Transverse colon (tissue), 4 donors: Measurements from ENCODE around the gene SLC4A4. TPM values are rescaled to one million over a fixed set of nuclear protein-coding genes. Genes with fewer than 3 reads are reported as not detected.

Experiments
- DNase-seq: peaks from one replicate; pipeline ENCODE4 v3.0.0-alpha.2; 2019
- H3K27ac ChIP-seq, 4 donors: fragments of 200-600 bp; sonication (generic); 2 replicates each; pipeline ENCODE4 v1.5.1; 2016 to 2018; ENCODE audit warnings: inconsistent platforms in 4 of 4
- H3K27me3 ChIP-seq: fragments of 200-600 bp; sonication (generic); 2 replicates; pipeline ENCODE4 v1.5.1; 2017; ENCODE audit warnings: inconsistent platforms
- H3K36me3 ChIP-seq, 4 donors: fragments of 200-600 bp; sonication (generic); 2 replicates each; pipeline ENCODE4 v1.5.1; 2017 to 2019; ENCODE audit warnings: inconsistent platforms in 4 of 4
- H3K4me1 ChIP-seq, 4 donors: fragments of 200-600 bp; sonication (generic); 2 replicates each; pipeline ENCODE4 v1.5.1; 2017 to 2020; ENCODE audit warnings: inconsistent platforms in 4 of 4
- H3K4me3 ChIP-seq, 4 donors: fragments of 200-600 bp; sonication (generic); 1 replicate in 1 of 4; 2 replicates in 3 of 4; pipeline versions ENCODE4 v1.5.1 to v1.6.1; 2017 to 2019; ENCODE audit warnings: inconsistent platforms in 4 of 4
- H3K9me3 ChIP-seq, 2 donors: fragments of 200-600 bp; sonication (generic); 2 replicates each; pipeline ENCODE4 v1.5.1; 2017 to 2019; ENCODE audit warnings: inconsistent platforms in 2 of 2
- EP300 ChIP-seq: sonication (generic); formaldehyde crosslinking; IDR thresholded peaks from one replicate; pipeline ENCODE4 v1.6.1; 2017; ENCODE audit warnings: antibody characterized with exemption, low read depth
- POLR2A ChIP-seq: fragments of 450-650 bp; IDR thresholded peaks from one replicate; pipeline ENCODE4 v1.6.1; 2016; ENCODE audit warnings: antibody characterized with exemption, mild to moderate bottlenecking, moderate library complexity
- POLR2AphosphoS5 ChIP-seq, 3 donors: sonication (generic); formaldehyde crosslinking; IDR thresholded peaks; one replicate each; pipeline ENCODE4 v1.6.1; 2016; ENCODE audit warnings: antibody characterized with exemption in 3 of 3
- WGBS, 2 donors: methylation state at CpG; one replicate each; pipeline ENCODE4 v1.1.5; 2018; ENCODE audit warnings: low coverage in 1 of 2; 5-methylcytosine and 5-hydroxymethylcytosine counted together
- in situ Hi-C, 4 donors: fragments of 200-750 bp; cut with MboI; loops; one replicate each; pipeline versions ENCODE4 v1.15.0 to v1.15.1; 2017; ENCODE audit warnings: low sequenced_read_pairs in 3 of 4, low pct_ligation_motif_present in 1 of 4, low pct_unique_long_range_greater_than_20kb in 1 of 4
- intact Hi-C: fragments of 100-400 bp; cut with DNase I; formaldehyde crosslinking; loops from one replicate; pipeline ENCODE4 v1.15.1; 2023; ENCODE audit warnings: low total_unique reads
- total RNA-seq, 4 donors: library from RNA; depleted of rRNA; stranded (reverse); fragments of >200 nt; gene quantifications; one replicate each; pipeline ENCODE4 v1.1.0, GENCODE V29; 2016
- TF ChIP-seq, protein P1 (sequence below), 5 experiments: fragments of 200-600 bp in 3 of 5; fragments of 450-650 bp in 2 of 5; sonication (generic) in 3 of 5; IDR thresholded peaks; 1 replicate in 2 of 5; 2 replicates in 3 of 5; pipeline ENCODE4 v1.5.1; 2016 to 2017; ENCODE audit warnings: antibody characterized with exemption in 5 of 5, inconsistent platforms in 3 of 5, mild to moderate bottlenecking in 2 of 5, moderate library complexity in 1 of 5

SLC4A4 gene
- total RNA-seq, 4 donors from 2014 or later = 91.7 to 182 (median 134) TPM

DNA sequence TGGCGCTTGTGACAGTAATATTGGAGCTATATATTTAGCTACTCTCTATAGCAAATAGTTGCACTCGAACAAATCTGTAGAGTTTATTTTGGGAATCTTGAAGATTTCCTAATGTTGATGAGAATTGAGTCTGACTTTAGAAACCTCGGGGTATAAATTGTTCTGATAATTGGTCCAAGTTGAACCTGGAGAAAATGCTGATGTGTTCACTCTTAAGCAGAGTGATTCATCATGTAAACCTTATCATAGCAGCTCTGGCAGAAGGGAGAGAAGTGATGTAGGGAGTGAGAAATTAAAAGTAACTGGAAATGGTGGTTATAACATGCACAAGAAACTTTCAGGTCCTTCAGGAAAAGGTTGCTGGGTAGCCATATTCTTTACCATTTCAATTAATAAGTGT is 16.4 kb upstream of the SLC4A4 start:
- H3K27me3 ChIP-seq = no peaks in the 10 kb centered on the region
- WGBS, 2 donors = 81% methylated on average over 3 of the region's 3 CpGs; no CpG with 5 or more reads in 1 of the 2 donors
- H3K27ac ChIP-seq = no peak overlapping the region
- intact Hi-C loops = no loop called here
- no peak overlapping the region for H3K4me3 ChIP-seq
- in situ Hi-C loops = no loop called here
- H3K9me3 ChIP-seq = no peaks in the 10 kb centered on the region
- no peaks in the 10 kb centered on the region for H3K4me1 ChIP-seq
- TF ChIP-seq POLR2AphosphoS5 (IDR thresholded peaks at IDR 0.05) (no peak), POLR2A (no peak)
- TF ChIP-seq, protein P1, sequence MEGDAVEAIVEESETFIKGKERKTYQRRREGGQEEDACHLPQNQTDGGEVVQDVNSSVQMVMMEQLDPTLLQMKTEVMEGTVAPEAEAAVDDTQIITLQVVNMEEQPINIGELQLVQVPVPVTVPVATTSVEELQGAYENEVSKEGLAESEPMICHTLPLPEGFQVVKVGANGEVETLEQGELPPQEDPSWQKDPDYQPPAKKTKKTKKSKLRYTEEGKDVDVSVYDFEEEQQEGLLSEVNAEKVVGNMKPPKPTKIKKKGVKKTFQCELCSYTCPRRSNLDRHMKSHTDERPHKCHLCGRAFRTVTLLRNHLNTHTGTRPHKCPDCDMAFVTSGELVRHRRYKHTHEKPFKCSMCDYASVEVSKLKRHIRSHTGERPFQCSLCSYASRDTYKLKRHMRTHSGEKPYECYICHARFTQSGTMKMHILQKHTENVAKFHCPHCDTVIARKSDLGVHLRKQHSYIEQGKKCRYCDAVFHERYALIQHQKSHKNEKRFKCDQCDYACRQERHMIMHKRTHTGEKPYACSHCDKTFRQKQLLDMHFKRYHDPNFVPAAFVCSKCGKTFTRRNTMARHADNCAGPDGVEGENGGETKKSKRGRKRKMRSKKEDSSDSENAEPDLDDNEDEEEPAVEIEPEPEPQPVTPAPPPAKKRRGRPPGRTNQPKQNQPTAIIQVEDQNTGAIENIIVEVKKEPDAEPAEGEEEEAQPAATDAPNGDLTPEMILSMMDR (IDR thresholded peaks at IDR 0.05) = no peak
- DNase-seq = no peak
- no peaks in the 10 kb centered on the region for H3K36me3 ChIP-seq

DNA sequence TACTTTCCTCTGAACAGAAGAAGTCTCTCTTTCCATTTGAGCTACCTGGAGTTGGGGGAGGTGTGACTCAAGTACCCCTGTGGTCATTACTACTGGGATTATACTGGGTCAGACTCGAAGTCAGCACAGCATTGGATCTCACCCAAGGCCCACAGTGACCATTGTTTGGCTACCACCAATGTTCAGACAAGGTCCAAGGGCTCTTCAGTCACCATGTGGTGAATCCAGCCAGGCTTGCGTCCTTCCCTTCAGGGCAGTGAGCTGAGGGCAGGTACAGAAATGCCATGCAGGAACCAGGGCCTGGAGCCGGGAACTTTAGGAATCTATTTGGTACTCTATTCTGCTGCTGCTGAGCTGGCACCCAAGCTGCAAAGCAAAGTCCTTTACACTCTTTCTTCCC is 5.5 kb upstream of the SLC4A4 start:
- in situ Hi-C loops (no loop called here), intact Hi-C loops (no loop called here)
- no peak for DNase-seq
- Histone ChIP-seq H3K27ac (no peak overlapping the region), H3K36me3 (no peaks in the 10 kb centered on the region), H3K4me3 (no peak overlapping the region), H3K27me3 (no peaks in the 10 kb centered on the region), H3K4me1 (no peaks in the 10 kb centered on the region), H3K9me3 (no peaks in the 10 kb centered on the region)
- WGBS, 2 donors = 90% methylated on average over 3 of the region's 3 CpGs; no CpG with 5 or more reads in 1 of the 2 donors
- TF ChIP-seq EP300 (no peak), POLR2A (no peak), POLR2AphosphoS5 (IDR thresholded peaks at IDR 0.05) (no peak)
- TF ChIP-seq, protein P1 (IDR thresholded peaks at IDR 0.05) = no peak

DNA sequence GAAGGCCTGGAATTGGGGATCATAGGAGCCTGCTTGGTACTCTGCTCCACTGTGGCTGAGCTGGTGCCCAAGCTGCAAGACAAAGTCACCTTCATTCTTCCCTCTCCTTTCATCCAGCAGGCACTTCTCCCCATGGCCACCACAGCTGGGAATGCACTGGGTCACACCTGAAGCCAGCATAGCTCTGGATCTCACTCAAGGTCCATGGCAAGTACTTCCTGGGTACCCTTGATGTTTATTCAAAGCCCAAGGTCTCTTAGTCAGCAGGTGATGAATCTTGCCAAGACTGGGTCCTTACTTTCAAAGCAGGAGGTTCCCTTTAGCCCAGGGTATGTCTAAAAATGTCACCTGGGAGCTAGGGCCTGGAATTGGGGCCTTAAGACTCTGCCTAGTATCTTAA is 4.9 kb upstream of the SLC4A4 start:
- no peak for DNase-seq
- Histone ChIP-seq H3K36me3 (no peaks in the 10 kb centered on the region), H3K4me1 (no peaks in the 10 kb centered on the region), H3K27me3 (no peaks in the 10 kb centered on the region), H3K4me3 (no peak overlapping the region), H3K9me3 (no peaks in the 10 kb centered on the region), H3K27ac (no peak overlapping the region)
- in situ Hi-C loops = no loop called here
- intact Hi-C loops = no loop called here
- TF ChIP-seq POLR2AphosphoS5 (IDR thresholded peaks at IDR 0.05) (no peak), POLR2A (no peak), EP300 (no peak)
- TF ChIP-seq, protein P1 (IDR thresholded peaks at IDR 0.05) = no peak

DNA sequence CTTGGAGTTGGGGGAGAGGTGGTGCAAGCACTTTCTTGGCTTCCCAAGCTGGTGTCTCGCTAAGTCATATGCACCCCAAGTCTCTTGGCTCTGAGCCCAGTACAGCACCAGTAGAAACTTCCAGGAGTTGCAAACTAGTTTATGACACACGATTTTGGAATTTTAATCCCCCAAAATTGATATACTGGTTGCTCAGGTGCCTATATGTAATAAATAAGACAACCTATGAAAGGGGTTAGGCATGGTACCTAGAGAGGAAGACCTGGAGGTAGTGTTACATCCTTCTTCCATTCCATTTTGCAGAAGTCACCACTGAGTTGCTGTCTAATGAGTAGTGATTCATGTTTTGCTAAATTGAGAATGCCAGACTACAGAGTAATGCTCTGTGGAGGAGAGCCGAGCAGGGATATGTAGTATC is 4.3 kb upstream of the SLC4A4 start:
- intact Hi-C loops = no loop called here
- DNase-seq = no peak
- TF ChIP-seq, protein P1 (IDR thresholded peaks at IDR 0.05) = no peak
- TF ChIP-seq EP300 = no peak
- TF ChIP-seq POLR2AphosphoS5 (IDR thresholded peaks at IDR 0.05) = no peak
- no peak for TF ChIP-seq POLR2A
- no peaks in the 10 kb centered on the region for H3K27me3 ChIP-seq
- no peaks in the 10 kb centered on the region for H3K36me3 ChIP-seq
- 70 to 82% methylated on average over 3 of the region's 3 CpGs for WGBS, 2 donors
- no peak overlapping the region for H3K27ac ChIP-seq
- in situ Hi-C loops = no loop called here
- no peak overlapping the region for H3K4me3 ChIP-seq
- no peaks in the 10 kb centered on the region for H3K9me3 ChIP-seq
- no peaks in the 10 kb centered on the region for H3K4me1 ChIP-seq
